Erythroblast (primary cell): ENCODE results near the gene TOR1AIP2.
A peak's percentile ranks its signal among the peaks of the same experiment; 100 is the strongest.
"Not testable (repeated sequence)": the region's sequence is repeated elsewhere in the genome, so short reads cannot be mapped to it uniquely, and the experiment has no call there.

Experiments
- DNase-seq, 2 experiments: peaks; one replicate each; lab custom pipeline; 2025; lab: John Stamatoyannopoulos, UW
- GATA1 ChIP-seq: IDR thresholded peaks from 2 replicates; pipeline ENCODE4 v1.6.1; 2011; ENCODE audit warnings: low read depth, mild to moderate bottlenecking, control low read depth, low read length, moderate library complexity
- POLR2A ChIP-seq: IDR thresholded peaks from 2 replicates; pipeline ENCODE4 v1.6.1; 2011; ENCODE audit warnings: mild to moderate bottlenecking, low read length

Gene TOR1AIP2

DNA sequence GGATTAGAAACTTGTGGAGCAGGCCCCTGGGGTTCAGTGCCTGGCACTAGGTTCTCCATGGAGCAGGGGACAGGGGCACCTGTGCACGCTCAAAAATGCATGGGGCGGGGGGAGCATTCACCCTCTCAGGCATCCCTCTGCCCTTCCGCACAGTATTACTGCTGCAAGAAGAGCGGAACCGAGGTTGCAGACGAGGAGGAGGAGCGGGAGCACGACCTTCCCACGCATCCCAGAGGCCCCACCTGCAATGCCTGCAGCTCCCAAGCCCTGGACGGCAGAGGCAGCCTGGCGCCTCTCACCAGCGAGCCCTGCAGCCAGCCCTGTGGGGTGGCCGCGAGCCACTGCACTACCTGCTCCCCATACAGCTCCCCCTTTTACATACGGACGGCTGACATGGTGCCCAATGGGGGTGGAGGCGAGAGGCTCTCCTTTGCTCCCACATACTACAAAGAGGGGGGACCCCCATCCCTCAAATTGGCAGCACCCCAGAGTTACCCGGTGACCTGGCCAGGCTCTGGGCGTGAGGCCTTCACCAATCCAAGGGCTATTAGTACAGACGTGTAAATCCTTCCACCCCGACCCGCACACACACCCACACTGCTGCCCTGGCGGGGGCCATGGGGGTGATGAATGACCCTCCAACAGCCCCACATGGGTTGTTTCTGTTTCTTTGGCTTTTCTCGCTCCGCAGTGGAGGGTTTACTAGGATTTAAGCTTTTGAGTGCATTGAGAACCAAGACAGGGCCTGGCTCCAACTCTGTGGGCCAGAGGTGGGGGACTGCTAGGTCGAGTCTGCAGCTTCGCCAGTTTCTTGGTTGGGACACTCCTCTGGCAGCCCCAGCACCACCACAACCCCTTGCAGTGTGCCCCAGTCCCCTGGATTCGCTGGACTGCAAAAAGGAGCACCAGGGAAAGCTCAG is 63.7 kb downstream of the TOR1AIP2 start:
- no peak for DNase-seq
- TF ChIP-seq POLR2A (no peak), GATA1 (no peak)

DNA sequence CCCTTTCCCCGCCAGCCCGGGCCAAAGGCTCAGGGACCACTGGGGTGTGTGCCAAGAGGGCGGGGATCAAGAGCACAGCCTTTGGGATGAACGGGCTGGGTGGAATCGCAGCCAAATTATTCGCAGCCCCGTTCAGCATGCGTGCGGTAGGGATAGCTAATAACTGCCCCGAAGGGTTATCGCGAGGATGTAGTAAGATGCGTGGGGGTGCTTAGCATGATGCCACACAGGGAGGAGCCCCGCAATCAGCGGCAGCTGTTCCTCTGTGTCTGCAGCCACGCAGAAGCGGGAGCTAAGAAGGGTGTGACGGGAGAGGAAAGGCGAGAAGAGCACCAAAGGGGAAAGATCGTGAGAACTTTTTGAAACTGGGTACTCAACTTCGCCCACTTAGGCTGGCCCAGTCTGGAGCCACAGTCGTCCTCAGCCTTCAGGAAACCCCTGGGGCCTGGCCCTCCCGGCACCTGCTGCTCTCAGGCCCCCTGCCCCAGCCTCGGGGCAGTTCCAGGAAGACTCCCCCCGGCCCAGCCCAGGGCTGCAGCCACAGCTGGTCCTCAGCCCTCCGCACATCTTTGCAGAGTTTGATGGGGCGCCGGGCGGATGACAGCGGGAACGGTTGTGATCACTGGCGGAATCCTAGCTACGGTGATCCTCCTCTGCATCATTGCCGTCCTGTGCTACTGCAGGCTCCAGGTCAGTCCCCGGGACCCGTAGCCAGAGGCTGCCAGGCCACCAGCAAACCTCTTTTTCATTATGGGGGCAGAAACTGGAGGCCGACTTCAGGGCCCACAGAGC is 64.9 kb downstream of the TOR1AIP2 start:
- DNase-seq: no peak

GRCh38 chr1:179810367-179810715 is 67.3 kb downstream of the TOR1AIP2 start:
- DNase-seq: no peak
- TF ChIP-seq POLR2A (no peak), GATA1 (no peak)

More for the DNA sequence above, 64.9 kb downstream of the TOR1AIP2 start:
- TF ChIP-seq GATA1 (no peak), POLR2A (no peak)

GRCh38 chr1:179809506-179810366 is 67.9 kb downstream of the TOR1AIP2 start:
- peak; percentile 65 to 77 for DNase-seq
- TF ChIP-seq POLR2A: no peak
- TF ChIP-seq GATA1: no peak

- no peak for TF ChIP-seq GATA1
- TF ChIP-seq POLR2A: no peak
- DNase-seq: no peak
Measured at GRCh38 chr1:179808503-179808902, 69.1 kb downstream of the TOR1AIP2 start.

GRCh38 chr1:179807691-179808485 is 69.7 kb downstream of the TOR1AIP2 start:
- TF ChIP-seq GATA1: no peak
- no peak for TF ChIP-seq POLR2A
- DNase-seq: no peak

DNA sequence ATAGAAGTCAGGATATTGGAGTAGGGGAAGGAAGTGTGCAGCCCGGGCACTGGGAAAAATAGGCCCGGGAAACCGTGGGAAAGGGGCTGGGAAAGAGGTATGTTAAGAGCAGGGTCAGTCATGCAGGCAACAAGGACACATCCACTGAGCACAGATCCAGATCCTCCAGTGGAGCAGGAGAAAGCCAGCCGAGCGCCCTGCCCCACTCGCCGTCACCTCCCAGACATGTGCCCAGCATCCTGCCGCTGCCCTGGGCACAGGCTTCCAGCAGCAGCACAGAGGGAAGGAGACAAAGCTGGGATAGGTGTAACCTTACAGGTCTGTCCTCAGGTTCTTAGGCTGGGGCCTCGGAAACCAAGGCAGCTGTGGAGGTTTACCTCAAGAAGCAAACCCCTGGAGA is 70.3 kb downstream of the TOR1AIP2 start:
- TF ChIP-seq POLR2A (no peak), GATA1 (no peak)
- DNase-seq: no peak

DNA sequence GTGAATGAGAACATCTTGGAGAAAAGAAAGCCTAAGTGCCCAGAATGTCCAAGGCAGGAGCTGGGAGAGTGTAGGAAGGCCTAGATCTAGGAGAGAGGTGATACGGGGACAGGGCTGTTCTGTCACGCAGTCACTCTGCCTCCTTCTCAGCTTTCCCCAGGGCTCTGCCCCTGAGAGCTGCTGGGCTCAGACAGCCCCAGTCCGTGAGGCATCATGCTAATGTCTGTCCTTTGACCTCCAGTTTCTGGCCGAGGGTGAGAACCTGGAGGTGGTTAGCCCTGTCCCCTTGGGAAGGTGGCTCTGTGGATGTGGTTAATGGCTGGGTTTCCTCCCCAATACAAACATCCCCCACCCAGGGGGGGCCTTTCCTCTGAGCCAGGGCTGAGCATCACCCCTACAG is 71.3 kb downstream of the TOR1AIP2 start:
- TF ChIP-seq GATA1 (no peak), POLR2A (no peak)
- no peak for DNase-seq

- no peak for DNase-seq
- TF ChIP-seq GATA1 (no peak), POLR2A (no peak)
Measured at GRCh38 chr1:179805291-179806195, 72.1 kb downstream of the TOR1AIP2 start.

- DNase-seq: not testable (repeated sequence)
Measured at GRCh38 chr1:179804417-179804816, 73.2 kb downstream of the TOR1AIP2 start.

GRCh38 chr1:179803918-179804317 is 73.7 kb downstream of the TOR1AIP2 start:
- no peak for DNase-seq
- TF ChIP-seq POLR2A: no peak
- TF ChIP-seq GATA1: no peak

- DNase-seq: no peak
- TF ChIP-seq POLR2A: no peak
- TF ChIP-seq GATA1: no peak
Measured at GRCh38 chr1:179803104-179803503, 74.5 kb downstream of the TOR1AIP2 start.
